Mucosa of descending colon (tissue), 3 donors: Measurements from ENCODE around the gene DNAJB11. TPM values are rescaled to one million over a fixed set of nuclear protein-coding genes. Genes with fewer than 3 reads are reported as not detected.

Experiments used
- ATAC-seq: fragments of 200-7000 bp; cut with Tn5 transposase; one replicate; pipeline ENCODE4 v1.9.1; 2020; ENCODE audit warnings: mild to moderate bottlenecking, moderate library complexity
- DNase-seq, 3 donors: peaks; one replicate each; pipeline ENCODE4 v3.0.0-alpha.2; 2020
- H3K36me3 ChIP-seq: fragments of 200-600 bp; one replicate; pipeline ENCODE4 v1.8.0; 2021; ENCODE audit warnings: low read depth, mild to moderate bottlenecking
- H3K4me1 ChIP-seq: fragments of 200-600 bp; one replicate; pipeline ENCODE4 v1.8.0; 2021; ENCODE audit warnings: low read depth, mild to moderate bottlenecking
- H3K4me3 ChIP-seq: fragments of 200-600 bp; one replicate; pipeline ENCODE4 v1.8.0; 2021; ENCODE audit warnings: mild to moderate bottlenecking
- H3K9me3 ChIP-seq: fragments of 200-600 bp; one replicate; pipeline ENCODE4 v1.8.0; 2021; ENCODE audit warnings: mild to moderate bottlenecking
- intact Hi-C, 2 donors: fragments of 100-400 bp; cut with DNase I in 1 of 2; cut with micrococcal nuclease in 1 of 2; formaldehyde crosslinking; loops; one replicate each; pipeline versions ENCODE4 v1.11.0 to v1.11.1; 2022; cut with DNase I, micrococcal nuclease
- total RNA-seq, 3 donors: library from RNA; stranded (reverse); fragmentation: NEBNext Ultra II Directional in 2 of 3; extraction: Animal tissue kit (Norgen Biotek cat#: 25700) in 2 of 3; gene quantifications; one replicate each; pipeline versions ENCODE4 v1.2.1 to v1.2.4, GENCODE V29; 2021 to 2023
- TF ChIP-seq, protein P1 (sequence below): fragments of 200-600 bp; IDR thresholded peaks from one replicate; pipeline ENCODE4 v1.8.0; 2022; ENCODE audit warnings: antibody characterized with exemption, mild to moderate bottlenecking
- donor health status: DM: no; HTN: no; CAD: no; lungs with moderate emphysema.
- donor health status: DM: no; HTN: no; CAD: no.
- donor health status: DM: no; HTN: yes; CAD: no.

Gene DNAJB11
- total RNA-seq, 3 donors from 2014 or later: 32.2 to 45.7 (median 34.0) TPM

DNA sequence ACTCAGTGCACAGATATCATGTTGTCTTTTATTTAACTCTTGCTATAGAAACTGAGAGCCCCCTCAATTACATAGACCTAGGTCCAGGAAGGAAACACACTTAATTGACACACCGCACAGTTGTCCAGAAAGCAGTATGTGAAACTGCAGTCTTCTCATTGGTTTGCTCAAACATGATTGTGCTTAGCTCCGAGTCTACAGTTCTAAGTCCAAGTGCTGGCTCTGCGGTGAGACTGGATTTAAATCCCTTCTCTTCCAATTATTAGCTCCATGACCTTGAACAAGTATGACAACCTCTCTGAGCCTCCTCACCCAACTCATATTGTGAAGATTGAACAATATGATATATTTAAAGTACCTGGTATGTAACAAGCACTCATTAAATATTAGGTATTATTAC is 23.3 kb downstream of the DNAJB11 start:
- DNase-seq (no peak), ATAC-seq (peak; percentile 12)
- H3K4me3 ChIP-seq: no peak overlapping the region
- intact Hi-C loops: no loop called here
- no peaks in the 10 kb centered on the region for H3K36me3 ChIP-seq
- H3K9me3 ChIP-seq: no peaks in the 10 kb centered on the region
- TF ChIP-seq, protein P1, sequence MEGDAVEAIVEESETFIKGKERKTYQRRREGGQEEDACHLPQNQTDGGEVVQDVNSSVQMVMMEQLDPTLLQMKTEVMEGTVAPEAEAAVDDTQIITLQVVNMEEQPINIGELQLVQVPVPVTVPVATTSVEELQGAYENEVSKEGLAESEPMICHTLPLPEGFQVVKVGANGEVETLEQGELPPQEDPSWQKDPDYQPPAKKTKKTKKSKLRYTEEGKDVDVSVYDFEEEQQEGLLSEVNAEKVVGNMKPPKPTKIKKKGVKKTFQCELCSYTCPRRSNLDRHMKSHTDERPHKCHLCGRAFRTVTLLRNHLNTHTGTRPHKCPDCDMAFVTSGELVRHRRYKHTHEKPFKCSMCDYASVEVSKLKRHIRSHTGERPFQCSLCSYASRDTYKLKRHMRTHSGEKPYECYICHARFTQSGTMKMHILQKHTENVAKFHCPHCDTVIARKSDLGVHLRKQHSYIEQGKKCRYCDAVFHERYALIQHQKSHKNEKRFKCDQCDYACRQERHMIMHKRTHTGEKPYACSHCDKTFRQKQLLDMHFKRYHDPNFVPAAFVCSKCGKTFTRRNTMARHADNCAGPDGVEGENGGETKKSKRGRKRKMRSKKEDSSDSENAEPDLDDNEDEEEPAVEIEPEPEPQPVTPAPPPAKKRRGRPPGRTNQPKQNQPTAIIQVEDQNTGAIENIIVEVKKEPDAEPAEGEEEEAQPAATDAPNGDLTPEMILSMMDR: no peak
- H3K4me1 ChIP-seq: no peaks in the 10 kb centered on the region

DNA sequence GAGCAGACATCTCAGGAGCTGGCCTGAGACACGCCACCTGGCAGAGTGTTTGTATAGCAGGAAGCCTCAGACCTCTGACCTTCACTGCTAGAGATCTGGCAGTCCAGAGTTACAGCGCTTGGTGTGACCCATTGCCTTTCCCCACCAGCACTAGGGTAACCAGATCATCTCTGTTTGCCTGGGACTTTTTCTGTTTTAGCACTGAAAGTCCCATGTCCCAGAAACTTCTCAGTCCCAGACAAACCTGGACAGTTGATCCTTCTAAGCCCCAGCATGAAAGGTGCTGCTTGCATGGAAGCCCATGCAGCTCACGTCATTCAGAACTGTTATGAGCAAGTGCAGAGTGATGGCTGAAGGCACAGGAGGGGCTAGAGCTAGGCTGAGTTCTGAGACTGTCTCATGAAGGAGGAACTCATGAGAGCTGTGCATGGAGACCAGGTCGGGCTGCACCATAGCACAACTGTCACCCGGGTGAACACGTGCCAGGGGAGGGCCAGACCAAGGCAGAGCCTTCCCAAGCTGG is 24.1 kb downstream of the DNAJB11 start:
- no peaks in the 10 kb centered on the region for H3K9me3 ChIP-seq
- H3K36me3 ChIP-seq: no peaks in the 10 kb centered on the region
- TF ChIP-seq, protein P1: no peak
- DNase-seq (no peak), ATAC-seq (no peak)
- H3K4me3 ChIP-seq: no peak overlapping the region
- intact Hi-C loops: no loop called here
- H3K4me1 ChIP-seq: no peaks in the 10 kb centered on the region

DNA sequence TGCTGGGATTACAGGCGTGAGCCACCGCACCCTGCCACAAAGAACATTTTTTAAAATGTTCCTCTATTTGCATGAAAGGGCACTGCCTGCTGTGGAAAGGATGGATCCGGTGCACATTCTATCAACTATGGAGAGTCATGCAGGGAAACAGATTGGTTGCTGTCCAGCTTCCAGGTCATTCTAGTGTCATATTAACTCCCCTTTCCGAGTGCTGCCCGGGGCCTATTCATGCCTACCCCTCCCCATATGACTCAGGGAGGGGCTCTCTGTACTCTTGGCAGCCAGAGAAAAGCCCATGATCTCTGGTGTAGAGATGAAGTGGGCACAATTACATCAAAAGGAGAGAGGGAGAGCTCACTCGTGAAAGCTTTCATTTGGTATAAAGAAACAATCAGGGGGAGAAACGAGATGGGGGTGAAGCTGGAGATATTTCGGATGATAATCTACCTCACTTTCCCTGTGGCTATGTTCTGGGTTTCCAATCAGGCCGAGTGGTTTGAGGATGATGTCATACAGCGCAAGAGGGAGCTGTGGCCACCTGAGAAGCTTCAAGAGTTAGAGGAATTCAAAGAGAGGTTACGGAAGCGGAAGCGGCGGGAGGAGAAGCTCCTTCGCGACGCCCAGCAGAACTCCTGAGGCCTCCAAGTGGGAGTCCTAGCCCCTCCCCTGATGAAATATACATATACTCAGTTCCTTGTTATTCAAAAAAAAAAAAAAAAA is 26.2 kb downstream of the DNAJB11 start:
- TF ChIP-seq, protein P1: no peak
- no peaks in the 10 kb centered on the region for H3K9me3 ChIP-seq
- ATAC-seq (no peak), DNase-seq (no peak)
- intact Hi-C loops: no loop called here
- H3K36me3 ChIP-seq: no peaks in the 10 kb centered on the region
- H3K4me1 ChIP-seq: no peaks in the 10 kb centered on the region
- H3K4me3 ChIP-seq: no peak overlapping the region

DNA sequence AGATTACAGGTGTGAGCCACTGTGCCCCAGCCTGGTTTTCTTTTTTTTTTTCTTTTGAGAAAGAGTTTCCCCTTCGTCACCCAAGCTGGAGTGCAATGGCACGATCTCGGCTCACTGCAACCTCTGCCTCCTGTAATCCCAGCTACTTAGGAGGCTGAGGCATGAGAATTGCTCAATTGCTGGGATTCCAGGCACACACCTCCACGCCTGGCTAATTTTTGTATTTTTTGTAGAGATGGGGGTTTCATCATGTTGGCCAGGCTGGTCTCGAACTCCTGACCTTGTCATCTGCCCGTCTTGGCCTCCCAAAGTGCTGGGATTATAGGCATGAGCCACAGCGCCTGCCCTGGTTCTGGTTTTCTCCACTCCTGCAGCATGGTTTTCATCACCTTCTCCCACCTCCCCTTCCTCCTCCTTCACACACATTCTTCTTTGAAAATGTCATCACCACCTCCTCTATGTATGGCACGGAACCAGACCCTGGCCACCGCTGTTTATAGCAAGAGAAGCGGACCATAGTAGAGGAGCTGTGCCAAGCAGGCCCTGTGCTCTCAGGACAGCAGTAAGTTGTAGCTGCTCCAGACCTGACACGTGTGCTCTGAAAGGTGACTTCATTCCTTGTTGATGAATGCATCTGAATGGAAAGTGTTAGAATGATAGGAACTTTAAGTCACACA is 27.7 kb downstream of the DNAJB11 start:
- no peak overlapping the region for H3K4me3 ChIP-seq
- DNase-seq: no peak
- ATAC-seq: no peak
- no peaks in the 10 kb centered on the region for H3K4me1 ChIP-seq
- intact Hi-C loops: no loop called here
- H3K9me3 ChIP-seq: no peaks in the 10 kb centered on the region
- TF ChIP-seq, protein P1: no peak
- H3K36me3 ChIP-seq: no peaks in the 10 kb centered on the region

DNA sequence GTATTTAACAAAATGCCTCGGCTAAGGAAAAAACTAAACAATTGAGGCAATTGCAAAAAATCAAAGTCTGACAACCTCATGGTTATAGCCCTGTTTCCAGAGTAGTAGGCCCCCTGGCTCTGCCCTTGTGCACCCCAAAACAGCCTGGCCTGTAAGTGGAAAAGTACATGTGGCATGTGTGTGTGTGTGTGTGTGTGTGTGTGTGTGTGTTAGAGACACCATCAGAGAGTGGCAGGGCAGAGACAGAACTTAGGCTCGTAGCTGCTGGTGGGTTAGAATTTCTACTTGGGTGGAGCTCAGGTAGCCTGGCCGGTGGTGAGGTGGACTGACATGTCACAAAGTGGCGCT is 28.2 kb downstream of the DNAJB11 start:
- no peak for DNase-seq

More for the DNA sequence above, 28.2 kb downstream of the DNAJB11 start:
- intact Hi-C loops: no loop called here
- TF ChIP-seq, protein P1: no peak
- no peaks in the 10 kb centered on the region for H3K4me1 ChIP-seq
- no peaks in the 10 kb centered on the region for H3K36me3 ChIP-seq
- ATAC-seq: no peak
- H3K9me3 ChIP-seq: no peaks in the 10 kb centered on the region
- no peak overlapping the region for H3K4me3 ChIP-seq
